ENCODE measurements around the gene FMO2. TPM values are rescaled to one million over a fixed set of nuclear protein-coding genes. Genes with fewer than 3 reads are reported as not detected.

FMO2 gene
- total and polyA plus RNA-seq, 2 of the 8 experiments (the other 6 are each of a cell fraction or from before 2014, with no cell fraction given): not detected

DNA sequence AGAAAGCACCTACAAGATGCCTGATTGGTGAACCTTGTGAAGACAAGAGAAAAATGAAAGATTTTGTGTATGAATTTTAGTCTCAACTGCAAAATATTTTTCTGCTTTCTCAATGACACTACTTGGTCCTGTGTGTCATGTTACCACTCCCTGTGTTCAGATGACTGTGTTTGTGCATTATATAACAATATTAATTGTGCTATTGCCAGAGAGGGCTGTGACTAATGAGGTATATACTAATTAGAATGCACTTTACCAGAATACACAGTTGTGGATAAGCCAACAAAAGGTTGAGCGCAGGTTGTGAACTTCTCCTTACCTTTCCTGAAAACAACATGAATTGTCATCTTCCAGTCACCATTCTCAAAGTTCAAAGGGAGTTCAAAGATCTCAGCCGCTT, 17.3 kb upstream of the FMO2 start:
- FAIRE-seq (no peak), DNase-seq (ENCODE audit: low read depth in 1 of 2, low spot score in 2 of 2) (no peak)
- Histone ChIP-seq H4K5ac (ENCODE audit: insufficient read length, low read depth, low read length) (no peak overlapping the region), H4K20me1 (replicated peaks in 1 of 2; ENCODE audit: control insufficient read depth in 1 of 2, insufficient read depth in 2 of 2, low read length in 2 of 2) (no peaks in the 10 kb centered on the region), H2AFZ (ENCODE audit: low read length) (no peak overlapping the region), H3K27me3 (replicated peaks in 1 of 4; ENCODE audit: control insufficient read depth in 3 of 4, extremely low read depth in 1 of 4, insufficient read depth in 3 of 4, low read length in 3 of 4) (no peaks in the 10 kb centered on the region), H3K4ac (replicated peaks; ENCODE audit: insufficient read length, low read depth, low read length) (no peak overlapping the region), H2BK20ac (ENCODE audit: low read length) (no peak overlapping the region), H3K14ac (ENCODE audit: insufficient read length) (no peak overlapping the region), H3K23ac (ENCODE audit: insufficient read length) (no peak overlapping the region), H3K23me2 (ENCODE audit: low read depth, low read length) (peaks cover 3% of the 10 kb centered on the region; the same call in 1 of the 2 replicates), H2BK5ac (ENCODE audit: low read depth, low read length) (no peak overlapping the region), H3K79me2 (ENCODE audit: control insufficient read depth in 1 of 2, insufficient read depth in 2 of 2, low read length in 2 of 2) (no peaks in the 10 kb centered on the region), H4K91ac (replicated peaks; ENCODE audit: insufficient read length, low read length) (no peak overlapping the region), H3K36me3 (ENCODE audit: control insufficient read depth in 2 of 4, insufficient read depth in 4 of 4, low read length in 3 of 4) (no peaks in the 10 kb centered on the region), H2BK12ac (ENCODE audit: low read depth, low read length) (no peak overlapping the region), H3K4me1 (replicated peaks in 1 of 4; ENCODE audit: control insufficient read depth in 3 of 4, insufficient read depth in 4 of 4, low read length in 3 of 4) (no peaks in the 10 kb centered on the region; a peak in 1 of 7 replicates), H3K9ac (replicated peaks in 1 of 4; ENCODE audit: extremely low read depth in 1 of 4, low read depth in 3 of 4, low read length in 3 of 4) (no peak overlapping the region), H3K56ac (replicated peaks; ENCODE audit: insufficient read length, low read depth, low read length) (no peak overlapping the region), H3K4me2 (ENCODE audit: insufficient read depth in 1 of 2, low read depth in 2 of 2, low read length in 2 of 2) (no peak overlapping the region), H3K9me3 (ENCODE audit: insufficient read depth in 2 of 2, low read depth in 1 of 2, low read length in 1 of 2) (no peaks in the 10 kb centered on the region), H3K79me1 (ENCODE audit: low read depth, low read length) (no peaks in the 10 kb centered on the region), H2BK120ac (replicated peaks; ENCODE audit: low read depth, low read length) (no peak overlapping the region), H3K27ac (ENCODE audit: low read depth, low read length) (no peak overlapping the region), H4K8ac (ENCODE audit: extremely low read depth, insufficient read depth, low read length) (no peak overlapping the region), H3K18ac (ENCODE audit: extremely low read depth, low read length) (no peak overlapping the region), H2AK5ac (ENCODE audit: low read depth, low read length) (no peak overlapping the region), H2BK15ac (ENCODE audit: low read length) (no peak overlapping the region), H3K4me3 (ENCODE audit: extremely low read depth in 1 of 4, insufficient read depth in 2 of 4, low read depth in 3 of 4, low read length in 4 of 4) (no peak overlapping the region)
- ChIA-PET CTCF (ENCODE audit: partially characterized antibody) (no interaction called here), POLR2A (ENCODE audit: partially characterized antibody) (no interaction called here)
- TF ChIP-seq CEBPB (IDR thresholded peaks at IDR 0.05; ENCODE audit: low read depth, low read length): no peak
- no peak for TF ChIP-seq POLR2AphosphoS5 (IDR thresholded peaks at IDR 0.05; ENCODE audit: low read depth, low read length)
- no peak for TF ChIP-seq KDM4A (IDR thresholded peaks at IDR 0.05; ENCODE audit: low read depth, low read length, severe bottlenecking)
- no peak for TF ChIP-seq CHD1 (IDR thresholded peaks at IDR 0.05; ENCODE audit: low read depth, low read length)
- TF ChIP-seq, protein P1, sequence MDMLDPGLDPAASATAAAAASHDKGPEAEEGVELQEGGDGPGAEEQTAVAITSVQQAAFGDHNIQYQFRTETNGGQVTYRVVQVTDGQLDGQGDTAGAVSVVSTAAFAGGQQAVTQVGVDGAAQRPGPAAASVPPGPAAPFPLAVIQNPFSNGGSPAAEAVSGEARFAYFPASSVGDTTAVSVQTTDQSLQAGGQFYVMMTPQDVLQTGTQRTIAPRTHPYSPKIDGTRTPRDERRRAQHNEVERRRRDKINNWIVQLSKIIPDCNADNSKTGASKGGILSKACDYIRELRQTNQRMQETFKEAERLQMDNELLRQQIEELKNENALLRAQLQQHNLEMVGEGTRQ (IDR thresholded peaks at IDR 0.05; ENCODE audit: low read length): no peak
- WGBS, 2 experiments (ENCODE audit: extremely low coverage in 1 of 2, insufficient coverage in 1 of 2, insufficient read length in 1 of 2, insufficient replicate concordance in 2 of 2, low coverage in 1 of 2, low lambda C conversion rate in 2 of 2, missing lambda C conversion rate in 1 of 2): 97% methylated on average over 2 of the region's 2 CpGs; no CpG with 5 or more reads in 1 of the 2 experiments

All from H1 (cell line).